B cell (primary cell): ENCODE data around the gene TECRL. TPM values are rescaled to one million over a fixed set of nuclear protein-coding genes. Genes with fewer than 3 reads are reported as not detected.

Experiments
- ATAC-seq: fragments of 200-7000 bp; cut with Tn5 transposase; one replicate; pipeline ENCODE4 v1.10.0; 2021; ENCODE audit warnings: low read depth, mild to moderate bottlenecking, moderate number of reproducible peaks, moderate library complexity
- CTCF ChIA-PET: fragments of 350-600 bp; sonication (Branson Sonifier 250); formaldehyde crosslinking; loops from one replicate; lab custom pipeline; 2021; ENCODE audit warnings: antibody characterized with exemption, inconsistent platforms; lab: Charles Lee
- POLR2A ChIA-PET: fragments of 350-600 bp; sonication (Branson Sonifier 250); formaldehyde crosslinking; loops from one replicate; lab custom pipeline; 2021; ENCODE audit warnings: antibody characterized with exemption; lab: Charles Lee
- DNase-seq: peaks from one replicate; pipeline ENCODE4 v3.0.0; 2013
- H2AFZ ChIP-seq: 2 replicates; pipeline ENCODE4 v1.6.1; 2012; ENCODE audit warnings: mild to moderate bottlenecking, low read depth, low read length; ENCODE audit not compliant: insufficient read depth, poor library complexity, severe bottlenecking
- H3K27ac ChIP-seq, 2 donors: 1 replicate in 1 of 2; 2 replicates in 1 of 2; pipeline ENCODE4 v1.5.1; 2012 to 2013; ENCODE audit warnings: low read length in 2 of 2, mild to moderate bottlenecking in 2 of 2, moderate library complexity in 1 of 2
- H3K27me3 ChIP-seq, 4 experiments: fragments of 200-600 bp in 1 of 4; sonication (generic) in 1 of 4; replicated peaks in 1 of 4; 1 replicate in 2 of 4; 2 replicates in 2 of 4; pipeline versions ENCODE4 v1.6.1 to v1.7.0; 2013 to 2016; ENCODE audit warnings: low read length in 3 of 4, mild to moderate bottlenecking in 2 of 4, mixed read lengths in 1 of 4, moderate library complexity in 1 of 4; ENCODE audit not compliant: insufficient read depth in 4 of 4, control insufficient read depth in 3 of 4; ENCODE audit errors: control extremely low read depth in 1 of 4
- H3K36me3 ChIP-seq, 2 experiments: replicated peaks in 1 of 2; 1 replicate in 1 of 2; 2 replicates in 1 of 2; pipeline versions ENCODE4 v1.6.1 to v1.7.1; 2013; ENCODE audit warnings: low read length in 1 of 2; ENCODE audit not compliant: insufficient read depth in 2 of 2, control insufficient read depth in 1 of 2; ENCODE audit errors: control extremely low read depth in 1 of 2, extremely low read depth in 1 of 2
- H3K4me1 ChIP-seq, 2 donors: fragments of 200-600 bp in 1 of 2; sonication (generic) in 1 of 2; 1 replicate in 1 of 2; 2 replicates in 1 of 2; pipeline versions ENCODE4 v1.5.1 to v1.6.1; 2013 to 2017; ENCODE audit warnings: low read length in 2 of 2; ENCODE audit not compliant: control insufficient read depth in 2 of 2, insufficient read depth in 2 of 2
- H3K4me2 ChIP-seq: replicated peaks from 2 replicates; pipeline ENCODE3; 2012; ENCODE audit warnings: mild to moderate bottlenecking, low read depth, low read length; ENCODE audit not compliant: poor library complexity, severe bottlenecking
- H3K4me3 ChIP-seq, 5 experiments: fragments of 200-600 bp in 1 of 5; sonication (generic) in 1 of 5; 1 replicate in 3 of 5; 2 replicates in 2 of 5; pipeline versions ENCODE4 v1.5.1 to v1.7.0; 2011 to 2016; ENCODE audit warnings: low read length in 4 of 5, mild to moderate bottlenecking in 4 of 5, low read depth in 2 of 5, control low read depth in 1 of 5, moderate library complexity in 1 of 5; ENCODE audit not compliant: insufficient read depth in 1 of 5; ENCODE audit errors: control extremely low read depth in 1 of 5, extremely low read depth in 1 of 5
- H3K79me2 ChIP-seq: fragments of 200-600 bp; sonication (generic); one replicate; pipeline ENCODE4 v1.6.0; 2016; ENCODE audit warnings: low read length; ENCODE audit not compliant: control insufficient read depth, insufficient read depth
- H3K9ac ChIP-seq: fragments of 200-600 bp; sonication (generic); 2 replicates; pipeline ENCODE4 v1.6.1; 2017; ENCODE audit warnings: mild to moderate bottlenecking, low read length, moderate library complexity
- H3K9me3 ChIP-seq, 3 donors: one replicate each; pipeline versions ENCODE4 v1.6.1 to v1.7.1; 2013; ENCODE audit warnings: low read length in 2 of 3; ENCODE audit not compliant: control insufficient read depth in 2 of 3, insufficient read depth in 1 of 3; ENCODE audit errors: control extremely low read depth in 1 of 3
- H4K20me1 ChIP-seq: 2 replicates; pipeline ENCODE4 v1.6.0; 2012; ENCODE audit warnings: mild to moderate bottlenecking, low read length; ENCODE audit not compliant: insufficient read depth, control insufficient read depth, poor library complexity, severe bottlenecking
- H3K27ac Mint-ChIP-seq: one replicate; pipeline ENCODE4 v1.8.0; 2021; ENCODE audit warnings: mixed read lengths
- H3K27me3 Mint-ChIP-seq: one replicate; pipeline ENCODE4 v1.8.0; 2021; ENCODE audit warnings: mixed read lengths
- H3K4me1 Mint-ChIP-seq: one replicate; pipeline ENCODE4 v1.8.0; 2021; ENCODE audit warnings: mixed read lengths
- H3K4me3 Mint-ChIP-seq: one replicate; pipeline ENCODE4 v1.8.0; 2021; ENCODE audit warnings: mixed read lengths
- H3K9me3 Mint-ChIP-seq: one replicate; pipeline ENCODE4 v1.8.0; 2022; ENCODE audit warnings: mixed read lengths; ENCODE audit not compliant: insufficient read depth
- EZH2 ChIP-seq: IDR thresholded peaks from 2 replicates; pipeline ENCODE4 v1.6.1; 2012; ENCODE audit warnings: borderline replicate concordance, low read depth, mild to moderate bottlenecking, moderate library complexity, low read length; ENCODE audit not compliant: insufficient read depth, poor library complexity, severe bottlenecking
- WGBS: methylation state at CpG from one replicate; pipeline ENCODE4 v1.1.5; 2013; ENCODE audit warnings: missing lambda C conversion rate; ENCODE audit not compliant: insufficient coverage; 5-methylcytosine and 5-hydroxymethylcytosine counted together
- intact Hi-C: fragments of 100-400 bp; cut with micrococcal nuclease; formaldehyde crosslinking; loops from one replicate; pipeline ENCODE4 v1.10.0; 2022
- polyA plus RNA-seq: library from polyadenylated mRNA; depleted of rRNA; stranded (reverse); fragments of >200 nt; gene quantifications from 2 replicates; pipeline ENCODE4 v1.2.3, GENCODE V29; 2012
- total RNA-seq, 2 donors: library from RNA; stranded (reverse); fragments of 120-200 nt in 1 of 2; gene quantifications; 1 replicate in 1 of 2; 2 replicates in 1 of 2; pipeline versions ENCODE4 v1.2.3 to v1.2.4, GENCODE V29; 2013 to 2022
- TF ChIP-seq, protein P1 (sequence below): fragments of 200-600 bp; IDR thresholded peaks from one replicate; pipeline ENCODE4 v1.8.0; 2022; ENCODE audit warnings: antibody characterized with exemption, mild to moderate bottlenecking

The TECRL gene
- total and polyA plus RNA-seq, 2 donors (not counting 1 experiment from before 2014, with no cell fraction given), result not detected

DNA sequence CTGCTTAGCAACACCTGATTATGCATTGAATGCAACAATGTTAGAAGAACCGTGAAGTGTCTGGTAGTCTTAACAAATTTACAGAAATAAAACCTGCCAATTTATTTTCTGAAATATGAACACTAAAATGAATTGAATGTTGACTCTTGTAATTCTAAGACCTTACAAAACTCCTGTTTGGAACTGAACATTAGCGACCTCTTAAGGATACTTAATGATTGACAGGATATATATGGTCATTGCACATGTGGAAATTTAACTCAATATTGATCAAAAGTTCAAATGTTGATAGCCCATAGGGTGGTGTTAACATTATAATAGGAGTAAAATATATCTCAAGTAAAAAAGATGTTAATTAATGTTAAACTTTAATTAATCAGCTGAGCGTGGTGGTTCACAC, 79.1 kb downstream of the TECRL start:
- no peak overlapping the region for H3K4me2 ChIP-seq
- H3K9ac ChIP-seq, result no peak overlapping the region
- Mint-ChIP-seq H3K27me3 (no peaks in the 10 kb centered on the region), H3K4me3 (no peak overlapping the region), H3K27ac (no peak overlapping the region), H3K4me1 (no peaks in the 10 kb centered on the region), H3K9me3 (peaks cover 3% of the 10 kb centered on the region)
- ChIA-PET POLR2A (no interaction called here), CTCF (no interaction called here)
- no peaks in the 10 kb centered on the region for H3K9me3 ChIP-seq
- intact Hi-C loops, result no loop called here
- no peak overlapping the region for H3K4me3 ChIP-seq
- no peaks in the 10 kb centered on the region for H3K4me1 ChIP-seq
- H2AFZ ChIP-seq, result no peak overlapping the region
- TF ChIP-seq, protein P1, sequence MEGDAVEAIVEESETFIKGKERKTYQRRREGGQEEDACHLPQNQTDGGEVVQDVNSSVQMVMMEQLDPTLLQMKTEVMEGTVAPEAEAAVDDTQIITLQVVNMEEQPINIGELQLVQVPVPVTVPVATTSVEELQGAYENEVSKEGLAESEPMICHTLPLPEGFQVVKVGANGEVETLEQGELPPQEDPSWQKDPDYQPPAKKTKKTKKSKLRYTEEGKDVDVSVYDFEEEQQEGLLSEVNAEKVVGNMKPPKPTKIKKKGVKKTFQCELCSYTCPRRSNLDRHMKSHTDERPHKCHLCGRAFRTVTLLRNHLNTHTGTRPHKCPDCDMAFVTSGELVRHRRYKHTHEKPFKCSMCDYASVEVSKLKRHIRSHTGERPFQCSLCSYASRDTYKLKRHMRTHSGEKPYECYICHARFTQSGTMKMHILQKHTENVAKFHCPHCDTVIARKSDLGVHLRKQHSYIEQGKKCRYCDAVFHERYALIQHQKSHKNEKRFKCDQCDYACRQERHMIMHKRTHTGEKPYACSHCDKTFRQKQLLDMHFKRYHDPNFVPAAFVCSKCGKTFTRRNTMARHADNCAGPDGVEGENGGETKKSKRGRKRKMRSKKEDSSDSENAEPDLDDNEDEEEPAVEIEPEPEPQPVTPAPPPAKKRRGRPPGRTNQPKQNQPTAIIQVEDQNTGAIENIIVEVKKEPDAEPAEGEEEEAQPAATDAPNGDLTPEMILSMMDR, result no peak
- H3K27ac ChIP-seq, result no peak overlapping the region
- DNase-seq (no peak), ATAC-seq (no peak)
- H3K27me3 ChIP-seq, result no peaks in the 10 kb centered on the region
- no CpG with 5 or more reads among the region's 3 CpGs for WGBS
- no peaks in the 10 kb centered on the region for H3K79me2 ChIP-seq
- no peaks in the 10 kb centered on the region for H4K20me1 ChIP-seq
- H3K36me3 ChIP-seq, result no peaks in the 10 kb centered on the region

DNA sequence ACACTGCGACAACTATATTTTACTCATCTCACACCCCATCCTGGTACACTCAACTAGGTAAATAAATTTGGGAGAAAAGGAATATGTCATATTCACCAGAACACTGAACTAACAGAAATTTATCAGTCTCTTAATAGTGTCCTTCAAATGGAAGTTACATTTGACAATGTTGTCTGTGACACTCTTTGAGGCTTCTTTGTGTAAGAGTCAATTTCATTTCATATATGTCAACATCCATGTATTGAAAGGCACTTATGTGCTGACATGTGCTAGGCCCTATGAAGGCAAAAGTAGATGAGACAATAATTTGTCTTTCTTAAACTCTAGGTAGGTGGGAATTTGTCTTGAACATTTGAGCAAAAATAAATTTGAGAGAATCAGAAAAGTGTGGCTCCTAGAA, 82.0 kb downstream of the TECRL start:
- no peak overlapping the region for H3K9ac ChIP-seq
- no peak overlapping the region for H3K4me2 ChIP-seq
- Mint-ChIP-seq H3K27me3 (no peaks in the 10 kb centered on the region), H3K9me3 (peaks cover 6% of the 10 kb centered on the region), H3K4me1 (no peaks in the 10 kb centered on the region), H3K4me3 (no peak overlapping the region), H3K27ac (no peak overlapping the region)
- ChIA-PET POLR2A (no interaction called here), CTCF (no interaction called here)
- H3K27me3 ChIP-seq, result no peaks in the 10 kb centered on the region
- TF ChIP-seq, protein P1, result no peak
- no peak for TF ChIP-seq EZH2
- no peak overlapping the region for H3K4me3 ChIP-seq
- H3K4me1 ChIP-seq, result no peaks in the 10 kb centered on the region
- H3K36me3 ChIP-seq, result no peaks in the 10 kb centered on the region
- no peaks in the 10 kb centered on the region for H3K79me2 ChIP-seq
- H3K9me3 ChIP-seq, result no peaks in the 10 kb centered on the region
- no CpG with 5 or more reads among the region's 1 CpG for WGBS
- intact Hi-C loops, result no loop called here
- H4K20me1 ChIP-seq, result no peaks in the 10 kb centered on the region
- H3K27ac ChIP-seq, result no peak overlapping the region
- H2AFZ ChIP-seq, result no peak overlapping the region
- no peak for DNase-seq
- no peak for ATAC-seq
